H9 (cell line): Measurements from ENCODE around the gene FZD2. TPM values are rescaled to one million over a fixed set of nuclear protein-coding genes. Genes with fewer than 3 reads are reported as not detected.

ENCODE experiments used
- DNase-seq: peaks from one replicate; pipeline ENCODE4 v3.0.0-alpha.2; 2017
- H2AFZ ChIP-seq: one replicate; pipeline ENCODE4 v1.6.1; 2013; ENCODE audit warnings: mild to moderate bottlenecking, low read length, control low read depth, moderate library complexity
- H2AK5ac ChIP-seq: 2 replicates; pipeline ENCODE4 v1.6.1; 2013; ENCODE audit warnings: low read length, control low read depth, mixed read lengths; ENCODE audit not compliant: insufficient read length
- H2BK120ac ChIP-seq: one replicate; pipeline ENCODE4 v1.6.1; 2013; ENCODE audit warnings: low read depth, mild to moderate bottlenecking, low read length, control low read depth, inconsistent platforms; ENCODE audit not compliant: poor library complexity, severe bottlenecking
- H2BK12ac ChIP-seq: 2 replicates; pipeline ENCODE4 v1.6.1; 2013; ENCODE audit warnings: low read length, control low read depth, mixed read lengths, low read depth; ENCODE audit not compliant: insufficient read length
- H2BK15ac ChIP-seq: 2 replicates; pipeline ENCODE4 v1.6.1; 2013; ENCODE audit warnings: low read depth, low read length, control low read depth
- H2BK20ac ChIP-seq: one replicate; pipeline ENCODE4 v1.6.1; 2013; ENCODE audit warnings: low read depth, mild to moderate bottlenecking, low read length, control low read depth, inconsistent platforms; ENCODE audit not compliant: poor library complexity, severe bottlenecking
- H2BK5ac ChIP-seq: 2 replicates; pipeline ENCODE4 v1.6.1; 2013; ENCODE audit warnings: low read length, control low read depth, mixed read lengths; ENCODE audit not compliant: insufficient read length
- H3K14ac ChIP-seq: 2 replicates; pipeline ENCODE4 v1.6.1; 2013; ENCODE audit warnings: low read length, control low read depth; ENCODE audit not compliant: insufficient read depth
- H3K18ac ChIP-seq: 2 replicates; pipeline ENCODE4 v1.6.1; 2013; ENCODE audit warnings: low read depth, mild to moderate bottlenecking, mixed read lengths, low read length, control low read depth; ENCODE audit not compliant: insufficient read length
- H3K23ac ChIP-seq: 2 replicates; pipeline ENCODE4 v1.6.1; 2013; ENCODE audit warnings: low read length, control low read depth, mixed read lengths, low read depth; ENCODE audit not compliant: insufficient read length
- H3K23me2 ChIP-seq: 2 replicates; pipeline ENCODE4 v1.6.1; 2013; ENCODE audit warnings: low read depth, mild to moderate bottlenecking, mixed read lengths, low read length, control low read depth; ENCODE audit not compliant: insufficient read length, poor library complexity, severe bottlenecking
- H3K27ac ChIP-seq: 2 replicates; pipeline ENCODE4 v1.5.1; 2013; ENCODE audit warnings: low read length, control low read depth, mixed read lengths, low read depth; ENCODE audit not compliant: insufficient read length
- H3K27me3 ChIP-seq: 2 replicates; pipeline ENCODE4 v1.6.1; 2013; ENCODE audit warnings: low read length, control low read depth, inconsistent platforms; ENCODE audit not compliant: insufficient read depth
- H3K4ac ChIP-seq: 2 replicates; pipeline ENCODE4 v1.6.1; 2013; ENCODE audit warnings: low read depth, mild to moderate bottlenecking, control low read depth, inconsistent platforms, low read length, moderate library complexity
- H3K4me1 ChIP-seq: 2 replicates; pipeline ENCODE4 v1.6.1; 2013; ENCODE audit warnings: low read length, control low read depth, inconsistent platforms; ENCODE audit not compliant: insufficient read depth
- H3K4me2 ChIP-seq: 2 replicates; pipeline ENCODE4 v1.6.1; 2013; ENCODE audit warnings: low read length, control low read depth, mixed read lengths; ENCODE audit not compliant: insufficient read length, insufficient read depth
- H3K56ac ChIP-seq: 2 replicates; pipeline ENCODE4 v1.6.1; 2013; ENCODE audit warnings: low read depth, mild to moderate bottlenecking, mixed read lengths, low read length, control low read depth; ENCODE audit not compliant: insufficient read length
- H3K79me1 ChIP-seq: 2 replicates; pipeline ENCODE4 v1.6.1; 2013; ENCODE audit warnings: low read depth, mild to moderate bottlenecking, moderate library complexity, low read length, control low read depth, inconsistent platforms; ENCODE audit not compliant: insufficient read depth, poor library complexity, severe bottlenecking
- H3K79me2 ChIP-seq: 2 replicates; pipeline ENCODE4 v1.6.1; 2013; ENCODE audit warnings: low read length, control low read depth, inconsistent platforms; ENCODE audit not compliant: insufficient read depth
- H3K9ac ChIP-seq: 2 replicates; pipeline ENCODE4 v1.6.1; 2013; ENCODE audit warnings: low read length, control low read depth, mixed read lengths; ENCODE audit not compliant: insufficient read length; ENCODE audit errors: extremely low read depth
- H3K9me3 ChIP-seq: one replicate; pipeline ENCODE4 v1.6.1; 2013; ENCODE audit warnings: low read depth, low read length, inconsistent platforms; ENCODE audit not compliant: control insufficient read depth
- H3T11ph ChIP-seq: one replicate; pipeline ENCODE4 v1.6.1; 2013; ENCODE audit warnings: mild to moderate bottlenecking, low read length, control low read depth, inconsistent platforms
- H4K20me1 ChIP-seq: one replicate; pipeline ENCODE4 v1.6.1; 2013; ENCODE audit not compliant: control insufficient read depth, insufficient read length, insufficient read depth
- H4K5ac ChIP-seq: 2 replicates; pipeline ENCODE4 v1.6.1; 2013; ENCODE audit warnings: low read depth, mild to moderate bottlenecking, mixed read lengths, low read length, control low read depth; ENCODE audit not compliant: insufficient read length
- H4K8ac ChIP-seq: replicated peaks from 2 replicates; pipeline ENCODE4 v1.6.1; 2013; ENCODE audit warnings: low read length, control low read depth, mixed read lengths, low read depth; ENCODE audit not compliant: insufficient read length
- H4K91ac ChIP-seq: 2 replicates; pipeline ENCODE4 v1.6.1; 2013; ENCODE audit warnings: low read depth, mild to moderate bottlenecking, moderate library complexity, mixed read lengths, low read length, control low read depth; ENCODE audit not compliant: insufficient read length
- H3K27ac Mint-ChIP-seq, 3 experiments: 2 replicates in 2 of 3; 3 replicates in 1 of 3; pipeline ENCODE4 v1.8.0; 2020 to 2021; ENCODE audit warnings: mixed read lengths in 3 of 3, mild to moderate bottlenecking in 1 of 3, moderate library complexity in 1 of 3
- H3K27me3 Mint-ChIP-seq: 2 replicates; pipeline ENCODE4 v1.8.0; 2021; ENCODE audit warnings: low read depth, mild to moderate bottlenecking, moderate library complexity, mixed read lengths
- H3K36me3 Mint-ChIP-seq, 3 experiments: 2 replicates in 2 of 3; 3 replicates in 1 of 3; pipeline ENCODE4 v1.8.0; 2020 to 2021; ENCODE audit warnings: low read depth in 3 of 3, mixed read lengths in 3 of 3; ENCODE audit not compliant: insufficient read depth in 1 of 3
- H3K4me1 Mint-ChIP-seq, 2 experiments: 2 replicates each; pipeline ENCODE4 v1.8.0; 2020; ENCODE audit warnings: mixed read lengths in 2 of 2
- H3K4me3 Mint-ChIP-seq, 2 experiments: 2 replicates in 1 of 2; 3 replicates in 1 of 2; pipeline ENCODE4 v1.8.0; 2020 to 2021; ENCODE audit warnings: mild to moderate bottlenecking in 2 of 2, mixed read lengths in 2 of 2, moderate library complexity in 1 of 2
- H3K9me3 Mint-ChIP-seq, 2 experiments: 2 replicates in 1 of 2; 3 replicates in 1 of 2; pipeline ENCODE4 v1.8.0; 2020; ENCODE audit warnings: mild to moderate bottlenecking in 2 of 2, mixed read lengths in 2 of 2, moderate library complexity in 1 of 2
- WGBS: extraction: QIAGEN DNeasy Blood & Tissue Kit; methylation state at CpG from one replicate; pipeline ENCODE4 v1.1.7; 2013; ENCODE audit warnings: missing lambda C conversion rate, low lambda C conversion rate, mixed read lengths; ENCODE audit not compliant: insufficient read length; ENCODE audit errors: extremely low coverage; 5-methylcytosine and 5-hydroxymethylcytosine counted together
- total RNA-seq: library from RNA; stranded (reverse); gene quantifications from 2 replicates; pipeline ENCODE4 v1.2.1, GENCODE V29; 2021
- TF ChIP-seq, protein P1 (sequence below): fragments of 200-600 bp; sonication (generic); conservative IDR thresholded peaks from 3 replicates; pipeline ENCODE4 v1.8.0; 2021; ENCODE audit warnings: antibody characterized with exemption, mild to moderate bottlenecking

The FZD2 gene
- total RNA-seq, 1 experiment from 2014 or later = 18.2 TPM

DNA sequence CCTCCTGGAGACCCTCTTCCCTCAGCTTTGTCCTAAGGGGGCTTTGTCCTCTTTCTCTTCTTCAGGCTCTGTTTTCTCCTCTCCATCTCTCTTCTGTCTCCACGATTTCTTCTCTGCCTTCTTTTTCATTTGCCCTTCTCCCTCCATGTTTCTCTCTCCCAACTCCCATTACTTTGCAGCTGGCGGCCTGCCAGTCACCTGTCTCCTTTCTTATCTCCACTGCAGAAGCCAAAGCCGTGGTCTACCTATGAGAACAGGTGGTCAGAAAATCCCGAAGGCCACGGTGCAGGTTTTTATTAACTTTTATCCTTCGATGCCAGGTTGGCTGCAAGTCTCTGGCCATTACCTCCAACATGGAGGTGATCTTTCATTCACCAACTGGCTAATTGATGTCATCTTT, 45.1 kb downstream of the FZD2 start:
- peak overlapping the region in 1 of 3 experiments; percentile 23; a peak in 2 of 7 replicates for H3K27ac Mint-ChIP-seq
- H2AFZ ChIP-seq = no peak overlapping the region
- no peaks in the 10 kb centered on the region for H3K79me1 ChIP-seq
- H2AK5ac ChIP-seq = no peak overlapping the region
- no peaks in the 10 kb centered on the region; a peak in 1 of 7 replicates for H3K36me3 Mint-ChIP-seq
- no peak overlapping the region for H2BK120ac ChIP-seq
- H3K56ac ChIP-seq = no peak overlapping the region
- no peak overlapping the region for H4K5ac ChIP-seq
- H3K4me1 ChIP-seq = peaks cover 7% of the 10 kb centered on the region
- no peaks in the 10 kb centered on the region for H3K9me3 Mint-ChIP-seq
- H3T11ph ChIP-seq = no peak overlapping the region
- no CpG with 5 or more reads among the region's 6 CpGs for WGBS
- no peak overlapping the region for H4K8ac ChIP-seq
- no peak overlapping the region for H3K4me2 ChIP-seq
- H2BK12ac ChIP-seq = no peak overlapping the region
- no peak overlapping the region for H4K91ac ChIP-seq
- H3K27me3 Mint-ChIP-seq = peaks cover 2% of the 10 kb centered on the region
- H3K4me3 Mint-ChIP-seq = no peak overlapping the region
- H3K23ac ChIP-seq = no peak overlapping the region
- no peak overlapping the region for H3K18ac ChIP-seq
- no peak overlapping the region for H2BK20ac ChIP-seq
- H3K9ac ChIP-seq = no peak overlapping the region
- no peaks in the 10 kb centered on the region for H3K79me2 ChIP-seq
- no peaks in the 10 kb centered on the region for H3K23me2 ChIP-seq
- no peak overlapping the region for H2BK5ac ChIP-seq
- H3K14ac ChIP-seq = no peak overlapping the region
- no peaks in the 10 kb centered on the region for H3K27me3 ChIP-seq
- H4K20me1 ChIP-seq = no peaks in the 10 kb centered on the region
- no peak overlapping the region for H3K27ac ChIP-seq
- H2BK15ac ChIP-seq = no peak overlapping the region
- no peaks in the 10 kb centered on the region for H3K9me3 ChIP-seq
- H3K4ac ChIP-seq = no peak overlapping the region
- no peak for DNase-seq
- H3K4me1 Mint-ChIP-seq = peaks cover 10 to 32% of the 10 kb centered on the region in 2 experiments
- TF ChIP-seq, protein P1, sequence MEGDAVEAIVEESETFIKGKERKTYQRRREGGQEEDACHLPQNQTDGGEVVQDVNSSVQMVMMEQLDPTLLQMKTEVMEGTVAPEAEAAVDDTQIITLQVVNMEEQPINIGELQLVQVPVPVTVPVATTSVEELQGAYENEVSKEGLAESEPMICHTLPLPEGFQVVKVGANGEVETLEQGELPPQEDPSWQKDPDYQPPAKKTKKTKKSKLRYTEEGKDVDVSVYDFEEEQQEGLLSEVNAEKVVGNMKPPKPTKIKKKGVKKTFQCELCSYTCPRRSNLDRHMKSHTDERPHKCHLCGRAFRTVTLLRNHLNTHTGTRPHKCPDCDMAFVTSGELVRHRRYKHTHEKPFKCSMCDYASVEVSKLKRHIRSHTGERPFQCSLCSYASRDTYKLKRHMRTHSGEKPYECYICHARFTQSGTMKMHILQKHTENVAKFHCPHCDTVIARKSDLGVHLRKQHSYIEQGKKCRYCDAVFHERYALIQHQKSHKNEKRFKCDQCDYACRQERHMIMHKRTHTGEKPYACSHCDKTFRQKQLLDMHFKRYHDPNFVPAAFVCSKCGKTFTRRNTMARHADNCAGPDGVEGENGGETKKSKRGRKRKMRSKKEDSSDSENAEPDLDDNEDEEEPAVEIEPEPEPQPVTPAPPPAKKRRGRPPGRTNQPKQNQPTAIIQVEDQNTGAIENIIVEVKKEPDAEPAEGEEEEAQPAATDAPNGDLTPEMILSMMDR = no peak
